ENCODE data around the gene USP32. TPM values are rescaled to one million over a fixed set of nuclear protein-coding genes. Genes with fewer than 3 reads are reported as not detected.

The USP32 gene
- total and polyA plus RNA-seq, 10 of the 15 experiments (the other 5 are each of a cell fraction or from before 2014, with no cell fraction given): 7.8 to 37.3 (median 25.5) TPM

GRCh38 chr17:60392042-60392844 is at the start of gene USP32 (continued):
- TF ChIP-seq MEF2B (IDR thresholded peaks at IDR 0.05; ENCODE audit: partially characterized antibody, poor library complexity, severe bottlenecking) (peak; percentile 36), POU2F2 (IDR thresholded peaks at IDR 0.05; ENCODE audit: borderline replicate concordance, low read depth, low read length) (no peak; the same call in 2 of the 3 replicates), NFYB (IDR thresholded peaks at IDR 0.05; ENCODE audit: insufficient read depth, low read depth, low read length) (peak; percentile 74; the same call in 1 of the 2 replicates), HDGF (IDR thresholded peaks at IDR 0.05) (peak; percentile 99), ZBED1 (IDR thresholded peaks at IDR 0.05; ENCODE audit: borderline replicate concordance) (no peak), WRNIP1 (IDR thresholded peaks at IDR 0.05; ENCODE audit: borderline replicate concordance, low read depth, low read length) (no peak), NFXL1 (IDR thresholded peaks at IDR 0.05; ENCODE audit: borderline replicate concordance) (peak; percentile 71), CHD1 (IDR thresholded peaks at IDR 0.05; ENCODE audit: low read depth, low read length) (no peak), STAT1 (conservative IDR thresholded peaks at IDR 0.05) (no peak; the same call in 1 of the 2 replicates), RFX5 (IDR thresholded peaks at IDR 0.05; ENCODE audit: low read depth, low read length) (peak; percentile 65; the same call in 1 of the 2 replicates), BCL3 (IDR thresholded peaks at IDR 0.05; ENCODE audit: borderline replicate concordance, insufficient read depth, low read depth, low read length, poor library complexity, severe bottlenecking) (peak; percentile 64), HDAC6 (IDR thresholded peaks at IDR 0.05; ENCODE audit: unreplicated experiment) (no peak), ZBTB33 (IDR thresholded peaks at IDR 0.05) (no peak), TCF7 (IDR thresholded peaks at IDR 0.05; ENCODE audit: borderline replicate concordance) (no peak), JUND (IDR thresholded peaks at IDR 0.05; ENCODE audit: low read depth, low read length) (no peak), USF2 (IDR thresholded peaks at IDR 0.05; ENCODE audit: borderline replicate concordance, low read depth, low read length) (peak; percentile 69)

Measured in GM12878 (cell line).